ENCODE data around the gene PLA2G2C.

GRCh38 chr1:20200966-20201365 lies 14.6 kb upstream of the PLA2G2C start:
- no peak for TF ChIP-seq POLR2A (IDR thresholded peaks at IDR 0.05; ENCODE audit: low read depth, low read length)
- no peak for TF ChIP-seq POLR2AphosphoS5 (IDR thresholded peaks at IDR 0.05; ENCODE audit: low read depth, low read length)
